ENCODE measurements around the gene CSGALNACT2. TPM values are rescaled to one million over a fixed set of nuclear protein-coding genes. Genes with fewer than 3 reads are reported as not detected.

Gene CSGALNACT2
- total and polyA plus RNA-seq, 9 of the 15 experiments (the other 6 are each of a cell fraction or from before 2014, with no cell fraction given): 1.4 to 7.3 (median 3.5) TPM

DNA sequence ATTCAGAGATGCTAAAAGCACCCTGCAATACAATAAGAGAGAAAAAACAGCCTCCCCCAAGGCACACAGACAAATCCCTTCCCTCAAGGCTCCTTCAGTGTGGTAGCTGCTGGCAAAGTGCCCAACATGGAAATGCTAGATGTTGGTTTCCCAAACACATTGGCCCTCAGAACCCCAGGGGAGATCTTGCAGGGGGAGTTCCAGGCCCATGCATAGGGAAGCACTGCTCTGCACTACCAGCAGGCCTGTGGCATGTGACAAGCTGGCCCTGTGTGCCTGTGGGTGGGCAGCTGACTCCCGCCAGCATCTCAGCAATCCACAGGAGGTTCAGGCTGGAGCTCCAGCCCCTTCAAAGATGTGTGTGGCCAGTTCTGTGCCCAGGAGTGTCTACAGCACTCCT, 16.8 kb upstream of the CSGALNACT2 start:
- in situ Hi-C loops (cut with MboI): no loop called here

GRCh38 chr10:43122096-43122495, 16.1 kb upstream of the CSGALNACT2 start:
- Histone ChIP-seq H3K79me2 (ENCODE audit: control insufficient read depth, insufficient read depth, low read length) (no peaks in the 10 kb centered on the region), H4K20me1 (replicated peaks; ENCODE audit: control insufficient read depth, insufficient read depth, low read length) (0 out of 2 replicates have a peak, but pooled peaks cover 4% of the 10 kb centered on the region), H3K9me1 (ENCODE audit: control insufficient read depth, insufficient read depth, low read length) (no peaks in the 10 kb centered on the region), H3K27me3 (ENCODE audit: control insufficient read depth in 2 of 2, insufficient read depth in 2 of 2, low read length in 2 of 2) (peaks cover 25 to 82% of the 10 kb centered on the region in 2 experiments), H3K9me3 (replicated peaks; ENCODE audit: control insufficient read depth, insufficient read depth, low read depth, low read length) (no peaks in the 10 kb centered on the region), H2AFZ (ENCODE audit: low read depth, low read length) (no peak overlapping the region), H3K36me3 (ENCODE audit: control insufficient read depth, insufficient read depth, low read length) (no peaks in the 10 kb centered on the region), H3K27ac (ENCODE audit: extremely low read depth, low read depth, low read length) (no peak overlapping the region), H3K4me3 (no peak overlapping the region), H3K9ac (ENCODE audit: insufficient read depth in 1 of 2, low read depth in 2 of 2, low read length in 2 of 2) (no peak overlapping the region), H3K4me1 (replicated peaks in 1 of 2; ENCODE audit: control insufficient read depth in 2 of 2, insufficient read depth in 2 of 2, low read length in 2 of 2) (peaks cover 0 to 16% of the 10 kb centered on the region in 2 experiments; a peak in 1 of 5 replicates), H3K4me2 (ENCODE audit: insufficient read depth, low read length) (no peak overlapping the region)
- in situ Hi-C loops (cut with MboI) (no loop called here), intact Hi-C loops (cut with micrococcal nuclease) (no loop called here)
- FAIRE-seq (no peak), ATAC-seq (no peak), DNase-seq (ENCODE audit: extremely low read depth in 1 of 4, low spot score in 3 of 4) (no peak)
- no TSS peak for BruUV-seq (replicated peaks)
- ChIA-PET CTCF (ENCODE audit: low intra/inter-chr PET ratio) (no interaction called here), POLR2A (interaction anchor here (0.7 kb wide), 1 partner anchor 94 kb away, joined by 3 read pairs; no protein-coding TSS in a partner anchor)
- 0% methylated on average over 4 of the region's 4 CpGs for WGBS (ENCODE audit: insufficient coverage, low coverage, missing lambda C conversion rate)
- TF ChIP-seq MED1 (CRISPR knock-in tag; IDR thresholded peaks at IDR 0.05; ENCODE audit: borderline replicate concordance) (no peak), DIDO1 (tag; IDR thresholded peaks at IDR 0.05; ENCODE audit: low read depth) (no peak), PHF20 (IDR thresholded peaks at IDR 0.05; ENCODE audit: partially characterized antibody) (no peak), CXXC5 (CRISPR knock-in tag; IDR thresholded peaks at IDR 0.05) (no peak), U2AF1 (optimal IDR thresholded peaks at IDR 0.05; ENCODE audit: low read depth, low read length) (no peak), MLLT1 (IDR thresholded peaks at IDR 0.05) (no peak), RAD21 (CRISPR knock-in tag; conservative IDR thresholded peaks at IDR 0.05 in 1 of 2, IDR thresholded peaks at IDR 0.05 in 1 of 2) (no peak), RAD51 (IDR thresholded peaks at IDR 0.05; ENCODE audit: borderline replicate concordance, low read depth) (no peak), SMC3 (conservative IDR thresholded peaks at IDR 0.05; ENCODE audit: insufficient read depth, low read depth, low read length) (no peak), MNT (conservative IDR thresholded peaks at IDR 0.05) (no peak), GATAD2B (IDR thresholded peaks at IDR 0.05; ENCODE audit: borderline replicate concordance) (no peak), MTA1 (IDR thresholded peaks at IDR 0.05; ENCODE audit: borderline replicate concordance) (no peak), PML (IDR thresholded peaks at IDR 0.05; ENCODE audit: low read length) (no peak)

More for the DNA sequence above, 16.8 kb upstream of the CSGALNACT2 start:
- WGBS (ENCODE audit: insufficient coverage, low coverage, missing lambda C conversion rate): 8% methylated on average over 1 of the region's 1 CpG
- TF ChIP-seq NFRKB (IDR thresholded peaks at IDR 0.05; ENCODE audit: low read depth) (no peak), RBM39 (optimal IDR thresholded peaks at IDR 0.05; ENCODE audit: low read depth, low read length) (no peak), NFIC (IDR thresholded peaks at IDR 0.05) (peak; percentile 52)
- FAIRE-seq (no peak), DNase-seq (ENCODE audit: extremely low read depth in 1 of 4, low spot score in 3 of 4) (no peak), ATAC-seq (no peak)
- intact Hi-C loops (cut with micrococcal nuclease): no loop called here
- no peaks in the 10 kb centered on the region for H3K9me1 ChIP-seq (ENCODE audit: control insufficient read depth, insufficient read depth, low read length)
- no TSS peak for BruUV-seq (replicated peaks)
- 0 out of 2 replicates have a peak, but pooled peaks cover 7% of the 10 kb centered on the region for H4K20me1 ChIP-seq (replicated peaks; ENCODE audit: control insufficient read depth, insufficient read depth, low read length)
- CTCF ChIA-PET (ENCODE audit: low intra/inter-chr PET ratio): no interaction called here
- POLR2A ChIA-PET: interaction anchor here (0.7 to 0.9 kb wide), 2 partner anchors 55 to 95 kb away, joined by 3 read pairs; no protein-coding TSS in a partner anchor
- H3K36me3 ChIP-seq (ENCODE audit: control insufficient read depth, insufficient read depth, low read length): no peaks in the 10 kb centered on the region
- H3K4me2 ChIP-seq (ENCODE audit: insufficient read depth, low read length): no peak overlapping the region
- H3K4me3 ChIP-seq: no peak overlapping the region
- H2AFZ ChIP-seq (ENCODE audit: low read depth, low read length): no peak overlapping the region
- no peak overlapping the region for H3K9ac ChIP-seq (ENCODE audit: insufficient read depth in 1 of 2, low read depth in 2 of 2, low read length in 2 of 2)
- H3K27ac ChIP-seq (ENCODE audit: extremely low read depth, low read depth, low read length): no peak overlapping the region
- peaks cover 0 to 14% of the 10 kb centered on the region in 2 experiments; a peak in 1 of 5 replicates for H3K4me1 ChIP-seq (replicated peaks in 1 of 2; ENCODE audit: control insufficient read depth in 2 of 2, insufficient read depth in 2 of 2, low read length in 2 of 2)
- no peaks in the 10 kb centered on the region for H3K79me2 ChIP-seq (ENCODE audit: control insufficient read depth, insufficient read depth, low read length)
- no peaks in the 10 kb centered on the region for H3K9me3 ChIP-seq (replicated peaks; ENCODE audit: control insufficient read depth, insufficient read depth, low read depth, low read length)
- peaks cover 19 to 84% of the 10 kb centered on the region in 2 experiments for H3K27me3 ChIP-seq (ENCODE audit: control insufficient read depth in 2 of 2, insufficient read depth in 2 of 2, low read length in 2 of 2)
